Caco-2 (cell line): Measurements from ENCODE around the gene PSG3. TPM values are rescaled to one million over a fixed set of nuclear protein-coding genes. Genes with fewer than 3 reads are reported as not detected.
"Not testable (repeated sequence)": the region's sequence is repeated elsewhere in the genome, so short reads cannot be mapped to it uniquely, and the experiment has no call there.

Experiments
- Bru-seq: library from RNA; stranded (reverse); fragments of 400-500 nt; gene quantifications from one replicate; lab custom pipeline; 2021; lab: Mats Ljungman, UMichigan
- BruChase-seq, 2 experiments: library from RNA; stranded (reverse); fragments of 400-500 nt; gene quantifications; one replicate each; lab custom pipeline; 2021; lab: Mats Ljungman, UMichigan
- BruUV-seq: library from RNA; stranded (reverse); fragments of 400-500 nt; replicated peaks from 2 replicates; lab custom pipeline; 2021; lab: Mats Ljungman, UMichigan
- CTCF ChIA-PET: fragments of 300-600 bp; sonication (Branson Sonifier 250); formaldehyde crosslinking; loops from one replicate; lab custom pipeline; 2022; ENCODE audit warnings: antibody characterized with exemption; lab: Charles Lee
- POLR2A ChIA-PET: fragments of 300-600 bp; sonication (Branson Sonifier 250); formaldehyde crosslinking; loops from one replicate; lab custom pipeline; 2022; ENCODE audit warnings: antibody characterized with exemption; lab: Charles Lee
- DNase-seq, 2 experiments: peaks; one replicate each; pipeline versions ENCODE4 v3.0.0 to v3.0.0-alpha.2; 2020 to 2022
- H3K27me3 ChIP-seq: replicated peaks from 2 replicates; pipeline ENCODE4 v1.6.0; 2011; ENCODE audit warnings: low read length; ENCODE audit not compliant: control insufficient read depth, insufficient read depth
- H3K36me3 ChIP-seq: 2 replicates; pipeline ENCODE4 v1.5.1; 2011; ENCODE audit warnings: low read length; ENCODE audit not compliant: control insufficient read depth, insufficient read depth
- H3K4me1 ChIP-seq: fragments of 250-450 bp; sonication (Bioruptor Pico); 2 replicates; pipeline ENCODE4 v1.5.1; 2020; ENCODE audit warnings: mild to moderate bottlenecking
- H3K4me3 ChIP-seq: 2 replicates; pipeline ENCODE4 v1.5.1; 2011; ENCODE audit warnings: low read depth, mild to moderate bottlenecking, control low read depth, low read length
- H3K9me3 ChIP-seq: fragments of 250-450 bp; sonication (Bioruptor Pico); 2 replicates; pipeline ENCODE4 v1.5.1; 2020; ENCODE audit warnings: mild to moderate bottlenecking, moderate library complexity
- H3K27ac Mint-ChIP-seq: one replicate; pipeline ENCODE4 v1.8.0; 2022; ENCODE audit warnings: mixed read lengths; ENCODE audit not compliant: unreplicated experiment
- H3K27me3 Mint-ChIP-seq: one replicate; pipeline ENCODE4 v1.8.0; 2022; ENCODE audit warnings: mixed read lengths; ENCODE audit not compliant: insufficient read depth, unreplicated experiment
- H3K36me3 Mint-ChIP-seq: one replicate; pipeline ENCODE4 v1.8.0; 2022; ENCODE audit warnings: mild to moderate bottlenecking, mixed read lengths; ENCODE audit not compliant: insufficient read depth, unreplicated experiment
- H3K4me1 Mint-ChIP-seq: one replicate; pipeline ENCODE4 v1.8.0; 2022; ENCODE audit warnings: low read depth, mixed read lengths; ENCODE audit not compliant: unreplicated experiment
- H3K4me3 Mint-ChIP-seq: one replicate; pipeline ENCODE4 v1.8.0; 2022; ENCODE audit warnings: mild to moderate bottlenecking, moderate library complexity, mixed read lengths; ENCODE audit not compliant: unreplicated experiment
- H3K9me3 Mint-ChIP-seq: one replicate; pipeline ENCODE4 v1.8.0; 2022; ENCODE audit warnings: mixed read lengths; ENCODE audit not compliant: unreplicated experiment
- CTCF ChIP-seq, 2 experiments: fragments of 200-600 bp in 1 of 2; IDR thresholded peaks; 1 replicate in 1 of 2; 2 replicates in 1 of 2; pipeline versions ENCODE4 v1.5.1 to v1.8.0; 2011 to 2022; ENCODE audit warnings: antibody characterized with exemption in 1 of 2, control low read depth in 1 of 2, inconsistent platforms in 1 of 2, low read depth in 1 of 2, low read length in 1 of 2, mild to moderate bottlenecking in 1 of 2, moderate library complexity in 1 of 2; ENCODE audit not compliant: insufficient read depth in 1 of 2, severe bottlenecking in 1 of 2, unreplicated experiment in 1 of 2
- intact Hi-C: fragments of 100-400 bp; cut with micrococcal nuclease; formaldehyde crosslinking; loops from one replicate; pipeline ENCODE4 v1.10.0; 2022; ENCODE audit not compliant: unreplicated experiment
- long read RNA-seq: library from polyadenylated mRNA; stranded (forward); transcript quantifications from one replicate; pipeline ENCODE4 v2.0.0, GENCODE V29; 2022
- total RNA-seq: library from RNA; stranded (reverse); gene quantifications from 2 replicates; pipeline ENCODE4 v1.2.3, GENCODE V29; 2022

PSG3 gene
- total RNA-seq, result not detected in 2 replicates
- not detected for Bru-seq, nascent RNA
- not detected for BruChase-seq, experiment 1, labeled RNA remaining after a 2-hour chase
- percentile 5 among the genes with signal in this experiment for BruChase-seq, experiment 2, labeled RNA remaining after a 6-hour chase
- long read RNA-seq, result 0 reads

DNA sequence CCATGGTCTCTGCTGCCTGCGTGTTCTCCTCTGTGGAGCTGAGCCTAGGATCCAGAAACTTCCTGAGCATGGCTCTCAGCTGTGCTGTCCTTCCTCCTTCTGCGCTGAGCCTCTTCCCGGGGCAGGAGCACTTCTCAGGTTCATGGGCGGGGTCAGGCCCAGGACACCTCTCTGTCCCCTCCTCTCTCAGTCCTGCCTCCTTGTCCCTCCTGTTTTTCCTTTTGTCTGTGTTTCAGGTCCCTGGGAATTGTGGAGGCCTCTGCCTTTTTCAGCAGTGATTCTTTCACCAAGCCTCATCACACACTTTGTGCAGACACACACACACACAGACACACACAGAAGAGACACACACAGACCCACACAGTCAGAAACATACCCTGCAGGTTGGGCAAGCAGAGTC is at the start of gene PSG3:
PSG3 (minus strand) TSS at position 101 of the 400 bp plus-strand sequence; CDS start at position 4, 97 bp downstream.
- H3K4me1 Mint-ChIP-seq, H3K4me3 ChIP-seq, H3K27me3 Mint-ChIP-seq, H3K27ac Mint-ChIP-seq, DNase-seq, H3K36me3 ChIP-seq, H3K27me3 ChIP-seq, H3K4me3 Mint-ChIP-seq, BruUV-seq, POLR2A ChIA-PET, H3K9me3 Mint-ChIP-seq, H3K36me3 Mint-ChIP-seq, H3K9me3 ChIP-seq: not testable (repeated sequence)
- peaks cover 12% of the 10 kb centered on the region for H3K4me1 ChIP-seq
- intact Hi-C loops, result loop anchor here (10.0 kb wide), 1 partner anchor 56 kb away; no protein-coding TSS in a partner anchor
- CTCF ChIA-PET, result interaction anchor here (0.7 kb wide), 1 partner anchor 44 kb away, joined by 3 read pairs; no protein-coding TSS in a partner anchor

DNA sequence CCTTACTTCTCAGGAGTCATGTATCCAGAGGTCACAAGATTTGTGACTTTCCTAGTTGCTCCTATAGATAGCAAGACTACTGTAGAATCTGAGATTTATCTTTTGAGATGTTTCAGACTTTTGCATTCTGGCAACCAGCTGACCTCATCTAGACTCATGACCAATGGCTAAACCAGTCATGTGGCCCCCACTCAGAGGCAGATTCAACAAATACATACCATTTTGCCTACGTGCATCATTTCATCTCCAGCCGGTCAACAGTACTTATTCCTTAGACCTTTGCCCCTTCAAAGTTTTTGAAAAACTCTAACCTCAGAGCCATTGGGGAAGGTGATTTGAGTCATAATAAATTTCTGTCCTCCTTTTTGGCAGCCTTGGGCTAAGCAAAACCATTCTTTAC is 48.5 kb upstream of the PSG3 start:
- H3K36me3 ChIP-seq, DNase-seq, H3K4me1 ChIP-seq, CTCF ChIA-PET, H3K4me1 Mint-ChIP-seq, H3K4me3 Mint-ChIP-seq, H3K27me3 Mint-ChIP-seq, H3K9me3 ChIP-seq, H3K27ac Mint-ChIP-seq, intact Hi-C loops, BruUV-seq, H3K4me3 ChIP-seq, POLR2A ChIA-PET, H3K36me3 Mint-ChIP-seq, H3K27me3 ChIP-seq: not testable (repeated sequence)
- peaks cover 39% of the 10 kb centered on the region for H3K9me3 Mint-ChIP-seq

- POLR2A ChIA-PET, result not testable (repeated sequence)
Observed at GRCh38 chr19:42787766-42788165, 47.5 kb upstream of the PSG3 start.

GRCh38 chr19:42776750-42777612 is 36.7 kb upstream of the PSG3 start:
- TF ChIP-seq CTCF (IDR thresholded peaks at IDR 0.05; ENCODE audit: insufficient read depth in 1 of 2, low read depth in 1 of 2, low read length in 1 of 2, severe bottlenecking in 1 of 2, unreplicated experiment in 1 of 2), result peak; percentile 73 to 78
- not testable (repeated sequence) for H3K27me3 Mint-ChIP-seq

More at GRCh38 chr19:42787766-42788165, 47.5 kb upstream of the PSG3 start:
- CTCF ChIA-PET, intact Hi-C loops, H3K9me3 ChIP-seq, DNase-seq, H3K27me3 ChIP-seq, H3K4me1 Mint-ChIP-seq, BruUV-seq, H3K4me3 Mint-ChIP-seq, H3K36me3 Mint-ChIP-seq, H3K4me3 ChIP-seq, H3K27ac Mint-ChIP-seq, H3K27me3 Mint-ChIP-seq, H3K4me1 ChIP-seq, H3K36me3 ChIP-seq: not testable (repeated sequence)
- H3K9me3 Mint-ChIP-seq, result peaks cover 29% of the 10 kb centered on the region

DNA sequence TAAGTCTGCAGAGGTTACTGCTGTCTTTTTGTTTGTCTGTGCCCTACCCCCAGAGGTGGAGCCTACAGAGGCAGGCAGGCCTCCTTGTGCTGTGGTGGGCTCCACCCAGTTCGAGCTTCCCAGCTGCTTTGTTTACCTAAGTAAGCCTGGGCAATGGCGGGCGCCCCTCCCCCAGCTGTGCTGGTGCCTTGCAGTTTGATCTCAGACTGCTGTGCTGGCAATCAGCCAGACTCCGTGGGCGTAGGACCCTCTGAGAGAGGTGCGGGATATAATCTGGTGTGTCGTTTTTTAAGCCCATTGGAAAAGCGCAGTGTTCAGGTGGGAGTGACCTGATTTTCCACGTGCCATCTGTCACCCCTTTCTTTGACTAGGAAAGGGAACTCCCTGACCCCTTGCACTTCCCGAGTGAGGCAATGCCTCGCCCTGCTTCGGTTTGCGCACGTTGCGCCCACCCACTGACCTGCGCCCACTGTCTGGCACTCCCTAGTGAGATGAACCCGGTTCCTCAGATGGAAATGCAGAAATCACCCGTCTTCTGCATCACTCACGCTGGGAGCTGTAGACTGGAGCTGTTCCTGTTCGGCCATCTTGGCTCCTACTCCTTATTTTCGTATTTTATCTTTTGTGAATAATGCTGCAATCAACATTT is 34.4 kb upstream of the PSG3 start:
- CTCF ChIA-PET, H3K27me3 Mint-ChIP-seq, DNase-seq, H3K4me1 Mint-ChIP-seq, H3K27ac Mint-ChIP-seq, POLR2A ChIA-PET, H3K36me3 Mint-ChIP-seq, H3K9me3 ChIP-seq, H3K27me3 ChIP-seq, BruUV-seq, H3K4me3 ChIP-seq, H3K4me3 Mint-ChIP-seq, H3K4me1 ChIP-seq, H3K36me3 ChIP-seq: not testable (repeated sequence)
- peaks cover 19% of the 10 kb centered on the region for H3K9me3 Mint-ChIP-seq
- intact Hi-C loops, result loop anchor here (10.0 kb wide), 1 partner anchor 90 kb away; no protein-coding TSS in a partner anchor

More at GRCh38 chr19:42776750-42777612, 36.7 kb upstream of the PSG3 start:
- CTCF ChIA-PET, result interaction anchor here (0.6 to 1.7 kb wide), 3 partner anchors 12 to 142 kb away, joined by 4 to 6 read pairs (median 5); partner anchors contain the start of gene PSG8
- H3K36me3 Mint-ChIP-seq, H3K27me3 ChIP-seq, POLR2A ChIA-PET, BruUV-seq, H3K36me3 ChIP-seq, H3K9me3 ChIP-seq, H3K27ac Mint-ChIP-seq, H3K4me3 Mint-ChIP-seq, H3K4me3 ChIP-seq, H3K4me1 Mint-ChIP-seq, H3K4me1 ChIP-seq: not testable (repeated sequence)
- peaks cover 14% of the 10 kb centered on the region for H3K9me3 Mint-ChIP-seq
- intact Hi-C loops, result loop anchor here (10.0 kb wide), 1 partner anchor 92 kb away; no protein-coding TSS in a partner anchor
- DNase-seq, result peak; percentile 57 to 62
